OCI-M2 (cell line): ENCODE results near the gene NUDT21.
"Not testable (repeated sequence)": the region's sequence is repeated elsewhere in the genome, so short reads cannot be mapped to it uniquely, and the experiment has no call there.

Experiments
- DNase-seq: peaks from one replicate; lab custom pipeline; 2025; ENCODE audit not compliant: unreplicated experiment; lab: John Stamatoyannopoulos, UW

NUDT21 gene

DNA sequence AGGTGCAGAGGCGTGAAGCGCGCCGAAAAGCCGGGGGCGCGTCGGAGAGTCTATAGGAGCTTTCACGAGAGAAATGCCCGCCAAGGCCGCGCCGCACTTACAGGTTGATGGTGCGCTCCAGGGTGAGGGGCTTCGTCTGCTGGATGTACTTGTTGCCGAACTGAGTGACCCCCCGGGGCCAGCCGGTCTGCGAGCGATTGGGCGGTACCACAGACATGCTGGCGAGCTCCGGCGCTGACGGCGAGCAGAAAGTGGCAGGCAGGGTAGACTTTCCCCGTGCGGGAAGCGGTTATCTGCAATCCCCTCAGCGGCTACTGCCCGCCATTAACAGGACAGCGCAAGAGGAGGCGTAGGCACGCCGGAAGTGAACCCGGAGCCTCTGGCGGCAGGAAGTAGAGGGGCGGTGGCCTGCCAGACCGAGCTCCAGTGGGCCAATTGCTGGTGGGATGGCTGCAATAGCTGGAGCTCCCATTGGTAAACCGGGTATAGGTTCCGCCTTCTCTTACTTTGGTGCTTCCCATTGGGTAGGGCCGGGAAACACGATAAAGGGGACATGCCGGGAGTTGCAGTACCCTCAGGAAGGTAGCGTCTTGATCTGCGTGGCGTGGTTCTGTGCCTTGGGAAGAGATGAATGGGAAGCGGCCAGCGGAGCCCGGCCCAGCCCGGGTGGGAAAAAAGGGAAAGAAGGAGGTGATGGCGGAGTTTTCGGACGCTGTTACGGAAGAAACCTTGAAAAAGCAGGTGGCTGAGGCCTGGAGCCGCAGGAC is at the start of gene NUDT21, which contains the start of gene OGFOD1:
Gene NUDT21, minus strand, starts transcription at position 347 of the 767 bp plus-strand sequence. Its CDS starts 130 bp downstream, at position 217.
Gene OGFOD1, plus strand, starts transcription at position 569 of the 767 bp plus-strand sequence. Its CDS starts 59 bp downstream, at position 628.
- peak; percentile 50 for DNase-seq

GRCh38 chr16:56493815-56494214 is 42.7 kb upstream of the NUDT21 start:
- DNase-seq = no peak

DNA sequence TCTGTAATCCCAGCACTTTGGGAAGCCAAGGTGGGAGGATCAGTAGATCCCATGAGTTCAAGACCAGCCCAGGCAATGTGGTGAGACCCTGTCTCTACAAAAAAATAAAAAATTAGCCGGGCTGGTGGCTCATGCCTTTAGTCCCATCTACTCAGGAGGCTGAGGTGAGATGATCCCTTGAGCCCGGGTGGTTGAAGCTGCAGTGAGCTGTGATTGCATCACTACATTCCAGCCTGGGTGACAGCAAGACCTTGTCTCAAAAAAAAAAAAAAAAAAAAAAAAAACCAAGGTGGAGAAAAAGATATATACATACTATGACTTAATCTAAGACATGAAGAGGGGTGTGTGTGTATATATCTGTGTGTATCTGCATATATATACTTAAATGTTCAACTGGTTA is 42.0 kb upstream of the NUDT21 start:
- no peak for DNase-seq

- DNase-seq = no peak
Observed at GRCh38 chr16:56491657-56492261, 40.6 kb upstream of the NUDT21 start.

DNA sequence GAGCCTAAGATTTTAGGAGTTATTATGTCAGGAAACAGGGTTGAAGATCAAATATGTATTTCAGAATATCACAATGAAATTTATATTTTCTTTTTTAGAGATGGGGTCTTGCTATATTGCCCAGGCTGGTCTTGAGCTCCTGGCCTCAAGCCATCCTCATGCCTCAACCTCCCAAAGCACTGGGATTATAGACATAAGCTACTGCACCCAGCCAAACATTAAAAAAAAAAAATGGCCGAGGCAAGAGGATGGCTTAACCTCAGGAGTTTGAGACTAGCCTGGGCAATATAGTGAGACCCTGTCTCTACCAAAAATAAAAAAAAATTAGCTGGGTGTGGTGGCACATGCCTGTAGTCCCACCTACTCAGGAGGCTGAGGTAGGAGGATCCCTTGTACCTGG is 37.7 kb upstream of the NUDT21 start:
- DNase-seq = not testable (repeated sequence)

DNA sequence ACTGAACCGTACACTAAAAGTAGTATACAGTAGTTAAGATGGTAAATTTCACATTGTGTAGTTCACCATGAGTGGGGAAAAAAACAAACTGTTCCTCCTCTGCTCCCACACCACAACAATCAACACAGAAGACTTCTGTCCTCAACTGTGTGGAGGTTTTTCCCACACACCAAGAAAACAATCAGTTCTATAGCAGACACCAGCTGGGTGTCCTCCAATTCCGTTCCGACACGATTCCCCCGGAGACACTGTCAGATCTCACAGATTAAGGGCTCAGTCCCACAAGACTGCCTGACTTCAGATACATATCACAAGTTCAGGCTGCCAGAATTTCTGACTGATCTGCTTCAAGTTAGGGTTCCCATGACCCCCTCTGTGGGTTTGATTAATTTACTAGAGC is 36.9 kb upstream of the NUDT21 start:
- no peak for DNase-seq

- no peak for DNase-seq
Observed at GRCh38 chr16:56483394-56483793, 32.3 kb upstream of the NUDT21 start.

DNA sequence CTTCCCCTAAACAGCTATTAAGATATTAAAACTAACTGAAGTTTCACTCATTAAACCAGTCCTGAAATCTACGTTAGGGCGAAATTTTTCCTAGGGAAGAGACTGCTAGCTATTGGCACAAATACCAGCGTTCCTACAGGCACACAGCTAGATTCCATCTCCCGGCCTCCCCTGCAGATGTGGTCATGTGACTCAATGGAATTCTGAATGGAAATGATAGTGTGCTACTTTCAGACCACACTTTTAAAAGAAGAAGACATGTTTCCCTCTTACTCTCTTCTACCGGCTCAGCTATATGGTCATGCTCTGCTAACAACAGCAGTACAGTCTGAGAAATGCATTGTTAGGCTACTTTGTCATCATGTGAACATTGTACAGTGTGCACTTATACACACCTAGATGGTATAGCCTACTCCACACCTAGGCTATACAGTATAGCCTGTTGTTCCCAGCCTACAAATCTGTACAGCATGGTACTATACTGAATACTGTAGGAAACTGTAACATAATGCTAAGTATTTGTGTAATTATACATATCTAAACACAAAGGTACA is 31.6 kb upstream of the NUDT21 start:
- DNase-seq = no peak

DNA sequence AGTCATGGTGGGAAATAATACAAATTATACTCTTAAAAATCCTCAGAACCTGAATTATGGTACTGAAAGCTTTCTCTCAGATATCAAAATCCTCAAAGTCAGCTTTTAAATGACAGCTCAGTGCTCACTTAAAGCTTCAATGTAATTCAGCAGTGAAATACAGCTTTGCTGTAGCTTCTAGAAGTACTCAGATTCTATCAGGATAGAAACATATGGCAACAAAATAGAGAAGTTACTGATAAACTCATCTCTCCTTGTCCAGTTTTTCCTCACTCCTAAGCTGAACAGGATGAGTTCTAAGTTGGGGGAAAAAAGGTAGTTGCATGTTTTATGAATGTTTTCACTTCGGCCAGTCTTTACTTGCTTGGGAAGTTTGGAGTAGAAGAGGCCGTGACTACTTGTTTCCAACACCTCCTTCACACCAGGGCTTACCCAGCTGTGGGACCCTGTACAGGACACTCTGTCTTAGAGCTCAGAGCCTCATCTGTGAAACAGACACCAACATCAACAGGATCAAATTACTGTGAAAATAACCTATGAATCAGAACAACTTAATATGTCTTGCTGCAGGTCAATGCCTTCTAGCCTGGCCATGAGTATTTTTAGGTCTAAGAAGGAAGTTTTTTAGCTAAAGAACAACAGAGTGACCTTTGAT is 30.5 kb upstream of the NUDT21 start:
- no peak for DNase-seq

DNA sequence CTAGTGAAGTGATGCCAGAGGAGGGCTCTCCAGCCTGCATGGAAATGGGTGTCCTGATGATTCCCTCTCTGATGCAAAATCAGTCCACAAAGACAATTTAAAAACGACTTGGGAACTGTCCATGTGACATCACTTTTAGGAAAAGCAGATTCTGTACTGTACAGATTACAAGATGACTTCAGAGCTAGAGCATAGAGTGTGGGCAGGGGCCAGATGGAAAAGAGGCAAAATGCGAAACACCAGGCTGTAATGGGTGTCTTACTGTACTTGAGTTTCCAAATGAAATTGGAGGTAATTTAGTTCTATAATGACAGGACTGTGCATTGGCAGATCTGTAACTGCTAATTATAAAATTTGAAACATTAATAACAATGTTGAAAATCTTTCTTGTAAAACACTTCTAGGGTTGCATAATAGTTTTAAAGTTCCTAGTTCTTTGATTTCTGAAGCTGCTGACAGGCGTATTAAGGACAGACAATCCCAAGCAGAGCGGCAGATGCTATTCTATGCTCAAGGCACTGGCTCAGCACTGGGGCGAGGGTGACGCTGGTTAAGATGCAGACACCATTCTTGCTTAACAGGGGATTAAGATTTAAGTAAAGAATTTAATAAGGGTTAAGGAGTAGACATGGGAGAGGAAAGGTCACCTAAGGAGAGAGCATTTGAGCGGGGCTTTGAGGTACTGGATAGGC is 29.8 kb upstream of the NUDT21 start:
- no peak for DNase-seq

DNA sequence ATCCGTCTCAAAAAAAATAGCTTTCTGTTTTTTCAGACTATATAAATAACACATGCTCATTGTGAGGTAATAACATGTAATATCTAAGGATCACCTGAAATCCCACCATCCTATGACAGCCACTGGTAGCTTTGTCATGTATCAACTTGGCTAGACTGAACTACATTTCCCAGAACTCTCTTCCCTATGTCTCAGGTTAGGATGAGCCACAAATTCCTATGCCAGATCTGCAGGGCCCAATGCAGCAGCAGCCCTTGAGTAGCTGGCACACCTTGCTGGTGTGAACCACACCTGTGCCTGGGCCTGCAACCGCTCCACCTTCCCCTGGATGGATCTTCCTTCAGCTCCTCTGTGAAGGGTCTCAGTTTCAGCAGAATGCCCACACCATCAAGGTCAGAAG is 28.3 kb upstream of the NUDT21 start:
- DNase-seq = no peak

DNA sequence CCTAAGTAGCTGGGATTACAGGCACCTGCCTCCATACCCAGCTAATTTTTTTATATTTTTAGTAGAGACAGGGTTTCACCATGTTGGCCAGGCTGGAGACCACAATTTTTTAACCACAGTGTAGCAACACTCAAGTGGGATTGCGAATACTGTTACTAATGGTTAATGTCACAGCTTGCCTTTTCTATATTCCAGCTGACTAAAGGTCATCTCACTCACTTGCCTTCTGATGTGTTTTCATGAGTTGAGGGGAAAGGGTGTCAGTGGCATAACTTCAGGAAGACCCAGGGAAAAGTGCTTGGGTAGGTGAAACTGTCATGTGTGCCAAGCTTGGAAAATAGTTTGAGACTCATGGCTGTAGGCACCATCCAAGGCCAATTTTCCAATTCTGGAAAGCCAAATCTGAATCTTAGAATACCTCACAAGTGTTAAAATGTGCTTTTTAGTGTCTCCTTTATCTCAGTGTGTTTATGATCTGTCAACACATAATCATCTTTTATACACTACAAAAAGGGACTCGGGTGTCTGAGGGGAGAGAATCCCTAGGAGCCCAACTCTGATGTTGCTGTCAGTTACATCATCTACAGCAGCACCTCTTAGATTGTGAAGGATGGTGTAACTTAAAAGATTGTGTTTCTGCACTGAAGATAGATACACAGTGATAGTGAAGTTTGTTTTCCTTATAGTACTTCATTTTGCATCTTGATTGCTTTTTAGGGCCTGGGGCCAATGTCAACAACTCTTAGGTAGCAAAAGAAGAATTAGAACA is 27.3 kb upstream of the NUDT21 start:
- DNase-seq = no peak

DNA sequence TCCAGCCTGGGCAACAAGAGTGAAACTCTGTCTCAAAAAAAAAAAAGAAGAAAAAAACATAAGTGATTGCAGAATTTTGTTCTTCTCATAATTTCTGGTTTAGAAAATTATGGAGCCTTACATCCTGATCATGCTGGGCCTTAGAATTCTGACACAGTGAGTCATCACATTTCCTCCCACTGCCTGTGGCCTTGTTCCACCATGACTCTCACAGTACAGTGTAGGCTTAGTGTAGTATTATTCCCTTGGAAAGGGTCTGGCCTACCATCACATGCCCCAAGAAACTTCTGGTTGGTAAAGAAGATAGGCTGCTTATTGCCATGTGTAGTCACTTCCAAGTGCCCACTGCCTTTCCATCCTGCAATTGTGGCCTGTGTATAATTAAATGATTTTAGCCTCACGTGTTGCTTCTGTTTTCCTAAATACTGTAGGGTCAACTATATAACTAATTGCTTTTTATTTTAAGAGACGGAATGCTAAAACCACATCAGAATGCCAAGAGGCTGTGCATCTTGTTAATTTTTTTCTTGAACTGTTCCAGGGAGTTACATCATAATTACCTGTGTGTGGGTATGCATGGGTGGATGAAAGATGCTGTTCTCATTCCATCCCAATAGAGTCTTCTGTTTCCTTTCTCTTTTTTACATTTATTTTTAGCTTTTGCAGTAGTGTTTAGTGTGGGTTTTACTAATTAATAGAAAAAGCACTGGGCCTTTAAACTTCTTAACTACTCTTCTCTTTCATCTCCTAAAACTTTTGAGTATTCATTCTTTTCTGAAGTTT is 26.2 kb upstream of the NUDT21 start:
- no peak for DNase-seq

DNA sequence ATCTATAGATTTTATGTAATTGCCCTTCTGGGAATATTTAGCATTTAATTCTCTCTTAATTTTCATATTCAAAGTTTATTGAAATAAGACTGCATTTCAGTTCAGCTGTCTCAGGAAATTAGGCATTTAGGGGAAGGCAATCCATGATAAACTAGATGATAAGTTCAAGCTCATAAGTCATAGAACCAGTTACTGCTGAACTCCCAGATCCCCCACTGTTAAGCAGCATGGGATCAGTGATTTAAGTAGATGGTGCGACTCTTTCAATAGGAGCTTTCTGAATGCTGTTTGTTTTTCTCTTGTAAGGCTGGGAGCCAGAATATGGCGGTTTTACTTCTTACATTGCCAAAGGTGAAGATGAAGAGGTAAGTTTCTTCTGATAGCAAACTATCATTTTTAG is 24.1 kb upstream of the NUDT21 start:
- no peak for DNase-seq

DNA sequence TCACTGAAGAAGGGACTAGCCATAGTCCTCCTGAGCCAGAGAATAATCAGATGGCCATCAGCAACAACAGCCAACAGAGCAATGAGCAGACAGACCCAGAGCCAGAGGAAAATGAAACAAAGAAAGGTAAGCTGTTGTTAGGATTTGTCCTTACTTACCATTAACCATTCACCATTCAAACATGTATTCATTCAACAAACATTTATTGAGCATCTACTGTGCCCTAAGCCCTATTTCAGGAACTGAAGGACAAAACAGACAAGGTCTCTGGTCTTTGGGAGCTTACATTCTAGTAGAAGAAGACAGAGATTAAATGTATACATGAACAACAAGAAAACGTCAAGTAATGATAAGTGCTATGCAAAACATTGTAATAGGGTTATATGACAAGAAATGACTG is 19.5 kb upstream of the NUDT21 start:
- no peak for DNase-seq

GRCh38 chr16:56470232-56470631 is 19.1 kb upstream of the NUDT21 start:
- no peak for DNase-seq

DNA sequence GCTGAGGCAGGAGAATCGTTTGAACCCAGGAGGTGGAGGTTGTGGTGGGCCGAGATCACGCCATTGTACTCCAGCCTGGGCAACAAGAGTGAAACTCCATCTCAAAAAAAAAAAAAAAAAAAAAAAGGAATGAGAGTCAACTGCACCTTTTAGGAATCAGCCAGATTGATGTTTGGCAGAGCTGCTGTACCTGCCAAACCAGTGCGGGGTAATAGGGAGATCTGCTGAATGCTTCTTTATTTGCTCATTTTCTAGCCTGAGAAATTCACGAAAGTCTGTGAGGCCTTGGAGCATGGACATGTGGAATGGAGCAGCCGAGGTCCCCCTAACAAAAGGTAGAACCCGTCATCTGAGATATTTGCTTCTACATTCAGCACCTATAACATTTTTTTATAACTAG is 18.6 kb upstream of the NUDT21 start:
- DNase-seq = no peak

GRCh38 chr16:56468800-56469199 is 17.7 kb upstream of the NUDT21 start:
- DNase-seq = no peak

DNA sequence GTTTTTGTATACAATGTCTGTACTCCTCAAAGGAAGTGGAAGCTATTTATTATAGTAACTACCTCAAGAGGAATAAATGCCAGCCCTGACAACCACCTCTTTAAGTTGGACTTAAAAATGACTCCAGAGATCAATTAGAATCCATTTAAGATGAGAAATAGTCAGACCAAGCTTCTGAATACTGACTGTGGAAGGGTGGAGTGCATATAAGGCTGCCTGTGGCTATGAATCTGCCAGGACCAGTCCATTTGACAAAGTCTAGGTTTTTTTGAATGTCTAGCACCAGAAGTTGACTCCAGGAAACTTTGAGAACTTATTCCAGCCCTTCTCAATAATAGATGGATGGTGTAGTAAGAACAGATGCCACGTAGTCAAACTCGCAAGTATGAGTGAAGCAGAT is 15.2 kb upstream of the NUDT21 start:
- DNase-seq = no peak

GRCh38 chr16:56463153-56463552 is 12.0 kb upstream of the NUDT21 start:
- DNase-seq = no peak
